ENCODE measurements around the gene NIPBL. TPM values are rescaled to one million over a fixed set of nuclear protein-coding genes. Genes with fewer than 3 reads are reported as not detected.
A peak's percentile ranks its signal among the peaks of the same experiment; 100 is the strongest.

NIPBL gene
- total and polyA plus RNA-seq, 10 of the 15 experiments (the other 5 are each of a cell fraction or from before 2014, with no cell fraction given) = 10.4 to 50.4 (median 20.2) TPM

GRCh38 chr5:36939969-36940858, 63.6 kb downstream of the NIPBL start:
- POLR2A ChIA-PET = no interaction called here

More at GRCh38 chr5:36939969-36940858, 63.6 kb downstream of the NIPBL start:
- ChIA-PET SMC1A (ENCODE audit: uncharacterized antibody, unreplicated experiment) (interaction anchor here (0.7 to 3.0 kb wide), 4 partner anchors 10 to 74 kb away, joined by 3 to 10 read pairs (median 4); no protein-coding TSS in a partner anchor), RAD21 (ENCODE audit: unreplicated experiment) (interaction anchor here (0.6 to 2.9 kb wide), 2 partner anchors 59 to 210 kb away, joined by 3 to 6 read pairs; no protein-coding TSS in a partner anchor), CTCF (interaction anchor here (0.8 to 1.6 kb wide), 4 partner anchors 11 to 200 kb away, joined by 3 to 4 read pairs (median 4); no protein-coding TSS in a partner anchor)
- H3K36me3 ChIP-seq (ENCODE audit: control insufficient read depth in 2 of 2, insufficient read depth in 2 of 2, low read length in 1 of 2) = no peaks in the 10 kb centered on the region
- DNase-seq (ENCODE audit: low read depth, low spot score) (no peak), ATAC-seq (0 out of 3 replicates have a peak, but pooled peaks have one; percentile 13), FAIRE-seq (peak; percentile 35)
- H3K9ac ChIP-seq (ENCODE audit: control insufficient read depth, insufficient read depth, low read length) = no peak overlapping the region
- no peaks in the 10 kb centered on the region for H3K4me1 ChIP-seq (ENCODE audit: control insufficient read depth, insufficient read depth, low read length)
- H3K4me2 ChIP-seq (ENCODE audit: control insufficient read depth, insufficient read depth) = no peak overlapping the region; the same call in 1 of the 2 replicates
- TF ChIP-seq LARP7 (IDR thresholded peaks at IDR 0.05) = no peak
- no peak for TF ChIP-seq MTA3 (IDR thresholded peaks at IDR 0.05; ENCODE audit: borderline replicate concordance, low read length)
- TF ChIP-seq, protein P1, sequence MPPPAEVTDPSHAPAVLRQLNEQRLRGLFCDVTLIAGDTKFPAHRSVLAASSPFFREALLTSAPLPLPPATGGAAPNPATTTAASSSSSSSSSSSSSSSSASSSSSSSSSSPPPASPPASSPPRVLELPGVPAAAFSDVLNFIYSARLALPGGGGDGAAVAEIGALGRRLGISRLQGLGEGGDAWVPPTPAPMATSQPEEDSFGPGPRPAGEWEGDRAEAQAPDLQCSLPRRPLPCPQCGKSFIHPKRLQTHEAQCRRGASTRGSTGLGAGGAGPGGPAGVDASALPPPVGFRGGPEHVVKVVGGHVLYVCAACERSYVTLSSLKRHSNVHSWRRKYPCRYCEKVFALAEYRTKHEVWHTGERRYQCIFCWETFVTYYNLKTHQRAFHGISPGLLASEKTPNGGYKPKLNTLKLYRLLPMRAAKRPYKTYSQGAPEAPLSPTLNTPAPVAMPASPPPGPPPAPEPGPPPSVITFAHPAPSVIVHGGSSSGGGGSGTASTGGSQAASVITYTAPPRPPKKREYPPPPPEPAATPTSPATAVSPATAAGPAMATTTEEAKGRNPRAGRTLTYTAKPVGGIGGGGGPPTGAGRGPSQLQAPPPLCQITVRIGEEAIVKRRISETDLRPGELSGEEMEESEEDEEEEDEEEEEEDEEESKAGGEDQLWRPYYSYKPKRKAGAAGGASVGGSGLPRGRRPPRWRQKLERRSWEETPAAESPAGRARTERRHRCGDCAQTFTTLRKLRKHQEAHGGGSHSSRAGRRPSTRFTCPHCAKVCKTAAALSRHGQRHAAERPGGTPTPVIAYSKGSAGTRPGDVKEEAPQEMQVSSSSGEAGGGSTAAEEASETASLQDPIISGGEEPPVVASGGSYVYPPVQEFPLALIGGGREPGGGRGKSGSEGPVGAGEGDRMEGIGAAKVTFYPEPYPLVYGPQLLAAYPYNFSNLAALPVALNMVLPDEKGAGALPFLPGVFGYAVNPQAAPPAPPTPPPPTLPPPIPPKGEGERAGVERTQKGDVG (CRISPR knock-in tag; IDR thresholded peaks at IDR 0.05) = no peak
- TF ChIP-seq SREBF2 (IDR thresholded peaks at IDR 0.05; ENCODE audit: low read length) = no peak
- no peak for TF ChIP-seq PRDM15 (CRISPR knock-in tag; IDR thresholded peaks at IDR 0.05)
- no peaks in the 10 kb centered on the region for H4K20me1 ChIP-seq (ENCODE audit: control insufficient read depth, insufficient read depth)
- BruUV-seq (replicated peaks) = no TSS peak
- H3K79me2 ChIP-seq (ENCODE audit: control insufficient read depth, insufficient read depth, low read length) = peaks cover 75% of the 10 kb centered on the region
- intact Hi-C loops (cut with micrococcal nuclease; ENCODE audit: unreplicated experiment) = loop anchor here (2.0 kb wide), 1 partner anchor 195 kb away; no protein-coding TSS in a partner anchor
- H3K27me3 ChIP-seq (replicated peaks in 1 of 2; ENCODE audit: control insufficient read depth in 2 of 2, insufficient read depth in 2 of 2, low read length in 1 of 2) = no peaks in the 10 kb centered on the region
- no peak overlapping the region for H3K4me3 ChIP-seq
- in situ Hi-C loops (cut with MboI) = loop anchor here (5.0 kb wide), 1 partner anchor 203 kb away; no protein-coding TSS in a partner anchor
- 90% methylated on average over 3 of the region's 3 CpGs for WGBS (ENCODE audit: insufficient coverage, insufficient replicate concordance, low lambda C conversion rate, missing lambda C conversion rate)
- H3K9me3 ChIP-seq (replicated peaks; ENCODE audit: control insufficient read depth, insufficient read depth, low read length) = no peaks in the 10 kb centered on the region; the same call in 2 of the 3 replicates
- no peak overlapping the region for H3K27ac ChIP-seq (ENCODE audit: control insufficient read depth, insufficient read depth)
- H2AFZ ChIP-seq (ENCODE audit: control insufficient read depth, low read depth, low read length) = no peak overlapping the region
